ENCODE measurements around the gene NFIA.

The NFIA gene

DNA sequence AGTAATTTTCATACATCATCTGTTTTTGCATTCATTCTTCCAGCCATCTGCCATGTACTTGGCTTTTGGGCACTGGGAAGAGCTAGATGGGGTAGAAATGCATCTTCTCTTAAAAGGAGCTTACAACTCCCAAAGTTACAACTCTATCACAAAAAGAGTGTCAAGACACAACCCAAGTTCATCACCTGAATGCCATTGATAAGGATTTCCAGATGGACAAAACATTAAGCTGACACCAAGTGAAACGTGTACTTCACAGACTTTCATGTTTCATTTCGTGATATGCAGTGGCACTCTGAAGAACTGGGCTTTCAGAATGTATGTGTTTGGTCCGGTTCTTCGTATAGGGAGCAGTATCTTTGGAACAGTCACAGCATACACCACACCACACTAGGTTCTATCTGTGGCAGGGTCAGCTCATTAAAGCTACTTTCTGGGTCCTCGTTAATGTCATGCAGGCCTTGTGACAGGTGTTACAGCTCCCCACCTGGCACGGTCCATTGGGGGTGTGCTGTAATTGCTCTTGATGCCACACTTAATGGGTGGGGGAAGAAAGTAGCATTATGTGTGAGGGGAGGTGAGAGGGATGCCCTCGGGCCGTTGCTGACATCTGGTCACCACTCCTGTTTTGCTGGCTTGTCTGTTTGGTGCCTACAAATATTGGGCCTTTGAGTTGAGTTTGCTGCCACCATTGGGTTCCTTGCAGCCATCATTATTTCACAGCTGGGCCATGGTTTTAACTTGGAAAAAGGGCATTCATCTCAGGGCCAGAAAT lies 164.9 kb downstream of the NFIA start:
- DNase-seq (ENCODE audit: low read depth), result no peak

- peak; percentile 16 for DNase-seq (ENCODE audit: low read depth)
These were observed 165.8 kb downstream of the NFIA start for GRCh38 chr1:61247881-61248752.

- no peak for DNase-seq (ENCODE audit: low read depth)
These were observed 168.6 kb downstream of the NFIA start for GRCh38 chr1:61250933-61251332.

DNA sequence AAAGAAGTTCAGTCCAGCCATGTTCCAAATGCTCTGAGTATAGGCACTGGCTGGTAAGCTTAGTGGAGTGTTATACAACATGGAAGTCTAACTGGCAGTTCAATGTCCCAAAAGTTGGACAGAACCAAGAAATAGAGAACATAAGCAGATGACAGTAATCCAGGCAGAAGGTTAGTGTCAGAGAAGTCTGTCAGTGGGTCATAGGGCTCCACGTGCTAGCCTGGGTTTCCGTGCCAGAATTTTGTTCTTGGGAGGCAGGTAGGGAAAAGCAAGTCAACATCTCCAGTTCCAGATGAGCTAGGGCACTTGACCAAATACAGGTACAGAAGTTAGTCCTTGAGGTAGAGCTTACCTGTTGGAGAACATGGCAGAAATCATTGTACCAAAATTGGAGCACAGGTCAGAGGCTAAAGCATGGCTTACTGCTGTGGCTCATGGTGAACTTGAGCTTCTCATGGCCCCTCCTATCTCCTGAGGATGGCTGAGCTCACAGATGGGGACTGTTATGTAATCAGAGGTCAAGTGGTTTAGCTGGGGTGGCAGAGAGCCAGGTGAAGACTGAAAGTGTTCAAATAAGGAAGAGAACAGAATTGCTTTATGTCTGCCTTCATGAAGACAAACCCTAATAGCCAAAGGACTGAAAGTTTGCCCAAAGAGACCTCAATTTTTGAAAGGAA lies 170.8 kb downstream of the NFIA start:
- DNase-seq (ENCODE audit: low read depth), result peak; percentile 62

GRCh38 chr1:61253912-61254633 lies 171.7 kb downstream of the NFIA start:
- DNase-seq (ENCODE audit: low read depth), result peak; percentile 24

DNA sequence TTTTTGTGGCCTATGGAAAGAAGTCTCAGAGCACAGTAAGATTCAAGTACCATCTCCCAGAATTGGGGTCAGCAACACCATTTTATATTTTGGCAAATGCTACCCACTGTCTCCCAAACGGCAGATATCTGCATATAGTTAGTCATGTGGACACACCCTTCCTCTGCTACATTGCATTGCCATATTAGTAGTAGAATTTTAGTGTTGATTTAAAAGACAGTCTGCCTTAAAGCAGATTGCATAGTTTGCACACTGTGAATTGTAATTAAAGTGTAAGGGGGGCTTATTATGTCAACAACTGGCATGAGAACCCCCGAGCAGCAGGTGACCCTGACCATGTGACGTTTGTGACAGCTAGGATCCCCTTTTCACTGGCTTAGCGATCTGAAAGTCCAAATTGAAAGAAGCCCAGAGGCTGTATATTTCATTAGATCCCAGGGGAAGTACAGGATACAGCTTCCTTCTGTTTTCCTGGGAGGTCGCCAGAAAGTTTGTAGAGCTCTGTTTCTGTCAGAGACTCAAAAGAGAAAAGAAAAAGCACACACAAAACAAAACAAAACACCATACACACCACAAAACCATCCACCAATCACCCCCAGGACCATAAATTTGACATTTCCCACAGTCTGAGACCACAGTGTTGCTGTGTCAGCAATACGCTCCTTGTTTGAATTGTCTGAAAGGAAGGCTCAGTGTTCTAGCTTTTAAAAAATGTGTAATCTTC lies 172.4 kb downstream of the NFIA start:
- peak; percentile 8 for DNase-seq (ENCODE audit: low read depth)

GRCh38 chr1:61255358-61255703 lies 173.0 kb downstream of the NFIA start:
- DNase-seq (ENCODE audit: low read depth), result no peak

DNA sequence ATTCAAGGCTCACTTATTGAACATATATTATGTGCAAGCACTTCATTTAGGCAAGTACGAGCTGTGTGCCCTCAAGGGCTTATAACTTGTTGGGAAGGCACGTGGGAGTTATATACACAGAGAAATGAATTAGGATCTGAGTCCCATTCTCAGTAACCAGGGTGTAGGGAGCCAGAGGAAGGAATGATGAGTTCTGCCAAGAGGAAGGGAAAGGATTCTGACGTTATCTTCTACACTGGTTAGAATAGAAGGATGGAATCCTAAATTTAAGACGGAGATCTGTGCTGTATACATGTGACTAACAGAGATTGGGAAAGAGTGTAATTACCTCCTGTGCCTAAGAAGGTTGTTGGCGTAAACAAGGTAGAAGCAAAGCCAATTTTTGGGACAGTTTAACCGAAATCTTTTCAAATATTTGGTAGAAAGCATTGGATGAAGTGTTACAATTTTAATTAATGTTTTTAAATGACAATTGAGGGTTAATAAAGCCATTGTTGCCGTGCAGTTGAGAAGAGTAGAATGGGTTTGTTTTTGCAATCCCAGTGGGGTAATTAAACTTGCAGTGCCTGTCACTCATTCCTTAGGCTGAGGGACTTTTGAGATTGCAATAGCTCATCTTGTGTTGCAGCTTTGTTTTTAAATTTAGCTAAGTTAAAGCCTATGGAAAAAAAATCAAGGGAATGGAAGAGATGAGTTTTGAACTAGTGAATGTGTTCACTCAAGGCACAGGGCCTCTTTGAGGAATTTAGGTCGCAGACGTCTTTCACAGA lies 177.2 kb downstream of the NFIA start:
- peak; percentile 20 for DNase-seq (ENCODE audit: low read depth)

DNA sequence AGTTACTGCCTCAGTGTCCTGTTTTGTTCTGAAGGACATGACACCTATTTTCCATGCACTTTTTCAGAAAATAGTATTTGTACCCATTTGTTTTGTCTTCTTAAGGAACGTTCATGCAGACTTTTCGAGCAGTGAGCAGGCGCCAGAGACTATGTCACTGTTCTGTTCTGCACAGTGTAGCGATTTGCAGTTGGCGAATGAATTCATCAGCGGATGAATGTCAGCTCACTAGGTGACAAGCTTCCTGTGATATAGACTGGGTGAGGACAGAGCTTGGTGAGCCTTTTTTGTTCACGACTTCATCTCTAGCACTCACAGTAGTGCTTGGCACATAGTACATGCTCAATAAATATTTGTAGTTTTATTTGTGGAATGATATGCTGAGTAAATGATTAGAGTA lies 177.8 kb downstream of the NFIA start:
- no peak for DNase-seq (ENCODE audit: low read depth)

DNA sequence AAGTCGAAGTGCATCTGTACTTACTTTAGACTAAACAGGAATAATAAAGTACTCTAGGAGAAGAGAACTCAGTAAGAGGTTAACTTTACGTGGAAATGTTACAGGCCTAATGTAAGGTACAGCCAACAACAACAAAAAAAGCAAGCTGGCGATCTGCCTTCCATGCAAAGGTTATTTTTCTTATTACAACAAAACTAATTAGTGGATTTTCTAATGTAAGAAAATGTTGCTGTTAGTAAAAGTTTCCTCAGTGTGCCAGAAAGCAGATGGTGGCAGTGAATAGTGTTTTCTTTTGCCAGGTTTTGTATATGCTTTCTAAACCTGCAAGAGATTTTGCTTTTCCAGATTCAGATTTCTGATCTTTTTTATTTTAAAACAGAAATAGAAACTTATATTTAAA lies 179.2 kb downstream of the NFIA start:
- no peak for DNase-seq (ENCODE audit: low read depth)

GRCh38 chr1:61263905-61264824 lies 181.8 kb downstream of the NFIA start:
- DNase-seq (ENCODE audit: low read depth), result no peak

DNA sequence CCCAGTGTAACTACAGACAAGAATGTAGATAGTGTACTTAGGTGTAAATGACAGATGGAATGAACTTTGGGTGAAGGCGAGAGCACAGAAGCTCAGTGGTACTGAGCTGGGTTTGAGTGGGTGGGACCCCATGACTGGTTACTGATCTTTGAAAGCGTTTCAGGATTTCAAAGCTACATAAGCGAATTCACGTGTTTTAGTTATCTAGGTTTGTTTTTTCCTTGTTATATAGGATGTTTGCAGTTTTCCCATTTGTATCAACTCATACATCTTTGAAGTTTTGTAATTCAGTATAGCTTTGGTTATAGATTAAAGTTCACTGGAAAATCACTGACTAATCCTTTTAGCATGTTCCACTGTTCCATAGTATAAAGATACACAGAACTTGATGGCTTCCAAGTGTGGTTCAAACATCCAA lies 182.5 kb downstream of the NFIA start:
- no peak for DNase-seq (ENCODE audit: low read depth)

DNA sequence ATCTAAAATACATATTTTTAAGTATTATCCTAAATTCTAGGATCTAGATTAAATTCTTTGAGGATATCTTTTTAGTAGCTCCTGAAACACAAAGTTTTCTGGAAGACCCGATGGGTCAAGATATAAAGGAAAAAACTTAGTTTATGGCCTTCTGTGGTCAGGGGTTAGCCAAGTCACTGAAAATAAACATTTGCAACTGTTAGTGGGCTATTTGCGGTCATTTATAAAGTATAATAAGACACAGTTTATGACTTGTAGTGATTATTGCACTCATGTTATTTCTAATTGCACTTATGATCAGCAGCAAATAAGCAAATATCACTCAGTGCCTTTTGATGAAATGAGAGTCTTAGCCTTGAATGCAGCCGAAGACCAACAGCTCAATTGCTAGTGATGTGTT lies 183.3 kb downstream of the NFIA start:
- no peak for DNase-seq (ENCODE audit: low read depth)

DNA sequence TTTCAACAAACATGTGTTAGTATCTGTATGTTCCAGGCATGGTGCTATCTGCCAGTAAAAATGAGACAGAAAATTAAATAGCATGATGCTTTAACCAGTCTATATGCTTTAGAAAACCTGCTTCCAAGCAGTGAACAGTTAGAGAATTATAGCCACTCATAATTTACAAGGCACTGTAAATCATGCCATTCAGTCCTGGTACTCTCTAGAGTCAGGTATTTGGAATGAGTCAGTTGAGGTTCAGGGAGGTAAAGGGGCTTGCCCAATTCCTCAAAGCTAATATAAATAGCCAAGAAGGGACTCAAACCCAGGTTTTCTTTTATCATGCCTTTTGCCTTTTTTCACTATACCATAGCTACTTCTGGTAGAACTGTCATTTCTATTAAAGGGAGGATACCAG lies 184.4 kb downstream of the NFIA start:
- DNase-seq (ENCODE audit: low read depth), result peak; percentile 26

- DNase-seq (ENCODE audit: low read depth), result no peak
These were observed 186.3 kb downstream of the NFIA start for GRCh38 chr1:61268546-61269240.

DNA sequence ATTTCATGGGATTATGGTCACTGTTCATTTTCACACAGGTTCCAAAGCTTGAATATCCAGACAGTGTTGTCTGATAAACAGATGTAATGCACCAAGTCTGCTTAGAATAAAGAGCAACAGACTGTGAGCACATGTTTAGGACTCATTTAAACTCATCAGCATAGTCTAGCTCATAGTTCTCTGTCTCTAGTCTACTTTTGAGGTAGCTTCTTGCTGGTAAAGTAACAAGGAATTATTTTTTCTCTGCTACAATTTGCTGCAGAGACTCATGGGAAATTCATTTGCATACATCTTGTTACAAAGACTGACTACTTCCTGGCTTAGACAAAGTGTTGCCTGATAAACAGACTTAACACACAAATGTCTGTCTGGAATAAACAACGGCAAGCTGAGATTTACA lies 187.2 kb downstream of the NFIA start:
- no peak for DNase-seq (ENCODE audit: low read depth)

DNA sequence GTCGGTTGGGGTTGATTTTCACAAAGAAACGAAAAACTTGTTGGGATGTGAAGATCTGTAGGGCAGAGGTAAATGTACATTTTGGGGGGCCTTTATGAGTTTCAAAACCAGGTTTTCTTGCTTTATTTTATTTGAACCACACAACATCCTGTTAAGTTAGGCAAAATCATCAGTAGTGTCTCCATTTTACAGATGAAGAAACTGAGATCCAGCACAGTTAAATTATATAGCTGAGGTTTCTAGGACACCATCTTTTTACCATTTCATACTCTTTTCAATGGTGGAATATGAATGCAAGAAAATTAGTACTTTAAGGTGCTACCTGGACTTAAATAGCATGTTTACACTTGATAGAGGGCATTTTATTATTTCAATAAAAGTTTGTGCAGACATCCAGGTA lies 187.7 kb downstream of the NFIA start:
- DNase-seq (ENCODE audit: low read depth), result no peak

DNA sequence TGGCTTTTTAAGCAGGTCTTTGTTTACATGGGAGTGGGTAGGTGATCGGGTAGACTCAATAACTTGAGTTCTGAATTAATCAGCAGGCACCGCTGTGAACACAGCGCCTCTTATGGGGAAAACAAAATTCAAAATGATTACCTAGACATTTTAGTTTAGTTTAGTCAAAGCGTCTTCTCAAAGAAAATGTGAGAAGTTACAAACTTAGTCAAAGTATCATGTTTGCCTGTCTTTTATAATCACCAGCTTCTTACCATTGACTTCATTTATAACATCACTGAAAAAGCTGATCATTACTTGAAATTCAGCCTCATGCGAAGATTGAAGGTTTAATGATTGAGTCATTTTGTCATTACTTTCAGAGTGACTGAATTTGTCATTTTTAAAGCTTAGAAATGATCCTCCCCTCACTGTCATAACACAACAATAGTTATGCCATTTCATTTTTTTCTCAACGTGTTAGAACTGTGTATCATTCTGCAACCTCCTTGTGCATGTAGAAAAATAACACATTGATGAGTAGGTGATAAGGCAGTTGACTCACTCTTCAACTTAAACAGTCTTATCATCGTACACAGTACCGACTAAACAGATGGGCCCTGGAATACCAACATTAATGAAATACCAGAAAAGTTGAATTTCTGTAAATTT lies 188.5 kb downstream of the NFIA start:
- DNase-seq (ENCODE audit: low read depth), result peak; percentile 93

DNA sequence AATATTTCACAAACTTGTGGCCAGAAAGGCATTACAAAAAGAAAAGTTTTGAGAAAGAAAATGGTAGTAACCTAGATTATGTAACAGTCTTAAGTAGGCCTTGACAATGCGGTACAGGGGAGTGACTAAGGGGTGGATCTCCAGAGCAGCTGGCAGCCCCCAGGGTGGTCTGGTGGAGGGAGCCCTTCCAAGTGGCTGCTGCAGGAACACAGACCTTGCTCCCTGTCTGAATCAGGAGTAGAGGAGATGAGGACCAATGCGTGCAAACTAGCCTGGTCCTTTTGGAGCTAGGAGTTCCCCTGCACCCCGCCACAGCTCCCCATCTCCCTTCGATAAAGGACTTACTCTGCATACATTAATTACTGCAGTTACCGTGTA lies 189.0 kb downstream of the NFIA start:
- no peak for DNase-seq (ENCODE audit: low read depth)

All from amniotic epithelial cell (primary cell).